Adrenal gland (tissue), 12 donors: ENCODE data around the gene HOXA1. TPM values are rescaled to one million over a fixed set of nuclear protein-coding genes. Genes with fewer than 3 reads are reported as not detected.

Source experiments
- DNase-seq, 7 donors: peaks; one replicate each; pipeline ENCODE4 v3.0.0-alpha.2; 2019 to 2020
- H3K27ac ChIP-seq, 5 donors: fragments of 200-600 bp; sonication (generic) in 4 of 5; 1 replicate in 3 of 5; 2 replicates in 2 of 5; pipeline versions ENCODE4 v1.5.1 to v1.8.0; 2016 to 2020; ENCODE audit warnings: mild to moderate bottlenecking in 1 of 5
- H3K27me3 ChIP-seq: fragments of 200-600 bp; 2 replicates; pipeline ENCODE4 v1.8.0; 2021
- H3K36me3 ChIP-seq, 2 donors: fragments of 200-600 bp; replicated peaks in 1 of 2; 1 replicate in 1 of 2; 2 replicates in 1 of 2; pipeline versions ENCODE4 v1.5.1 to v1.8.0; 2018 to 2022
- H3K4me1 ChIP-seq, 2 donors: fragments of 200-600 bp; replicated peaks in 1 of 2; 1 replicate in 1 of 2; 2 replicates in 1 of 2; pipeline versions ENCODE4 v1.5.1 to v1.8.0; 2018 to 2021
- H3K4me3 ChIP-seq, 4 donors: fragments of 200-600 bp; sonication (generic) in 3 of 4; one replicate each; pipeline ENCODE4 v1.5.1; 2016 to 2018
- H3K9me3 ChIP-seq, 3 donors: fragments of 200-600 bp; sonication (generic) in 1 of 3; replicated peaks in 1 of 3; 1 replicate in 2 of 3; 2 replicates in 1 of 3; pipeline versions ENCODE4 v1.5.1 to v1.8.0; 2016 to 2021
- CTCF ChIP-seq, 6 experiments: fragments of 450-650 bp in 4 of 6; fragments of 200-600 bp in 2 of 6; sonication (generic) in 1 of 6; IDR thresholded peaks; 1 replicate in 5 of 6; 2 replicates in 1 of 6; pipeline versions ENCODE4 v1.5.1 to v1.8.0; 2016 to 2021; ENCODE audit warnings: antibody characterized with exemption in 6 of 6, mild to moderate bottlenecking in 2 of 6, moderate library complexity in 1 of 6
- POLR2A ChIP-seq, 2 donors: fragments of 450-650 bp; IDR thresholded peaks; one replicate each; pipeline ENCODE4 v1.6.1; 2017; ENCODE audit warnings: antibody characterized with exemption in 2 of 2, mild to moderate bottlenecking in 2 of 2, moderate library complexity in 1 of 2
- WGBS, 4 donors: extraction: QIAGEN DNeasy Blood & Tissue Kit in 2 of 4; methylation state at CpG; one replicate each; pipeline versions ENCODE4 v1.1.5 to v1.1.7; 2013 to 2017; 5-methylcytosine and 5-hydroxymethylcytosine counted together
- intact Hi-C, 2 donors: fragments of 100-400 bp; cut with DNase I; formaldehyde crosslinking; loops; one replicate each; pipeline versions ENCODE4 v1.14.1 to v1.15.0; 2022 to 2023
- polyA plus RNA-seq, 3 donors: library from polyadenylated mRNA; stranded (reverse); fragments of 200-250 nt in 2 of 3; fragments of 350-450 nt in 1 of 3; fragmentation: Illumina TruSeq in 1 of 3; extraction: RNeasy Lipid Tissue Mini Kit (QIAGEN cat#74804) in 1 of 3; gene quantifications; one replicate each; pipeline ENCODE4 v1.2.3, GENCODE V29; 2013 to 2014
- total RNA-seq, 9 donors: library from RNA; depleted of rRNA in 4 of 9; stranded (reverse); fragments of >200 nt in 4 of 9; fragments of 120-200 nt in 1 of 9; fragmentation: NEBNext Ultra II Directional in 1 of 9; extraction: Animal tissue kit (Norgen Biotek cat#: 25700) in 1 of 9; gene quantifications; one replicate each; pipeline versions ENCODE4 v1.1.0 to v1.2.4, GENCODE V29; 2013 to 2023
- donor health status: healthy with polysubstance abuse.
- donor health status: Bipolar disorder and iron deficiency.
- donor health status: DM: yes; HTN: yes; CAD: no.
- donor health status: DM: no; HTN: no; CAD: no.
- donor health status: DM: no; HTN: no; CAD: no.
- donor health status: DM: yes; HTN: yes; CAD: no.

HOXA1 gene
- total and polyA plus RNA-seq, 12 donors = 0.18 to 4.4 (median 0.90) TPM; not detected in 1

- no peak for DNase-seq
- 92 to 100% (median 97%) methylated on average over 1 of the region's 1 CpG for WGBS, 4 donors
These were observed 27.5 kb downstream of the HOXA1 start for GRCh38 chr7:27068259-27068658.

GRCh38 chr7:27066148-27066547 lies 29.7 kb downstream of the HOXA1 start:
- H3K4me1 ChIP-seq = no peaks in the 10 kb centered on the region
- H3K27me3 ChIP-seq = no peaks in the 10 kb centered on the region
- H3K9me3 ChIP-seq = no peaks in the 10 kb centered on the region
- TF ChIP-seq POLR2A (IDR thresholded peaks at IDR 0.05) (no peak), CTCF (IDR thresholded peaks at IDR 0.05) (no peak)
- H3K36me3 ChIP-seq = no peaks in the 10 kb centered on the region
- H3K4me3 ChIP-seq = no peak overlapping the region
- no peak overlapping the region for H3K27ac ChIP-seq
- intact Hi-C loops = no loop called here
- no peak for DNase-seq
- 64 to 78% (median 71%) methylated on average over 3 of the region's 3 CpGs for WGBS, 4 donors

More at GRCh38 chr7:27068259-27068658, 27.5 kb downstream of the HOXA1 start:
- Histone ChIP-seq H3K27ac (no peak overlapping the region), H3K4me1 (no peaks in the 10 kb centered on the region), H3K4me3 (no peak overlapping the region), H3K9me3 (no peaks in the 10 kb centered on the region), H3K27me3 (no peaks in the 10 kb centered on the region), H3K36me3 (no peaks in the 10 kb centered on the region)
- TF ChIP-seq CTCF (IDR thresholded peaks at IDR 0.05) = no peak
- TF ChIP-seq POLR2A (IDR thresholded peaks at IDR 0.05) = no peak
- intact Hi-C loops = no loop called here

GRCh38 chr7:27065709-27066108 lies 30.1 kb downstream of the HOXA1 start:
- Histone ChIP-seq H3K27me3 (no peaks in the 10 kb centered on the region), H3K27ac (no peak overlapping the region), H3K4me3 (no peak overlapping the region), H3K9me3 (no peaks in the 10 kb centered on the region), H3K4me1 (no peaks in the 10 kb centered on the region), H3K36me3 (no peaks in the 10 kb centered on the region)
- no peak for DNase-seq
- intact Hi-C loops = no loop called here
- 82 to 88% (median 85%) methylated on average over 2 of the region's 2 CpGs for WGBS, 4 donors
- TF ChIP-seq CTCF (IDR thresholded peaks at IDR 0.05) (no peak), POLR2A (IDR thresholded peaks at IDR 0.05) (no peak)

DNA sequence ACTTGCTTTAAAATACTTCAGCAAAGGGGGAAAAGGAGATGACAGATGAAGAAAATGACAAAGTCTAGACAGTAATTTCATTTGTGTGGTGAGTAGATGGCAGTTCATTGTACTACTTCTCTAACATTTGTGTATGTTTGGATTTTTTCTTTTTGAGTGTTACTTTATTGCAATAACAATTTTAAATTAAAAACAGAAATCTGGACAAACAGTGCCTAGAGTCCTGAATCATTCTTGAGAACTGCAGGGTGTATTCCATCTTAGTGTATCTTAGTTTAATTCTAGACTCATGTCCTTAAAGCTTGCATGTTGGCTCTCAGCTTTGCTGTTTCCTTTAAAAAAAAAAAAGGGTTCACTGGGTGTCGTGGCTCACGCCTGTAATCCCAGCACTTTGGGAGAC lies 31.1 kb downstream of the HOXA1 start:
- H3K27me3 ChIP-seq = no peaks in the 10 kb centered on the region
- TF ChIP-seq POLR2A (IDR thresholded peaks at IDR 0.05) (no peak), CTCF (IDR thresholded peaks at IDR 0.05) (no peak)
- no peak for DNase-seq
- no peaks in the 10 kb centered on the region for H3K9me3 ChIP-seq
- 87 to 92% (median 88%) methylated on average over 2 of the region's 2 CpGs for WGBS, 4 donors
- no peak overlapping the region for H3K4me3 ChIP-seq
- no peak overlapping the region for H3K27ac ChIP-seq
- intact Hi-C loops = no loop called here
- H3K36me3 ChIP-seq = no peaks in the 10 kb centered on the region
- H3K4me1 ChIP-seq = no peaks in the 10 kb centered on the region
